Fibroblast of skin of left biceps (primary cell): ENCODE results near the gene NOX5.

Experiments
- DNase-seq, 2 experiments: peaks; one replicate each; pipeline ENCODE4 v3.0.0-alpha.2; 2013; ENCODE audit warnings: low read depth in 2 of 2

NOX5 gene

GRCh38 chr15:69100821-69101220 is 86.3 kb downstream of the NOX5 start:
- DNase-seq: no peak

GRCh38 chr15:69104050-69104750 is 89.7 kb downstream of the NOX5 start:
- no peak for DNase-seq

- DNase-seq: no peak
Measured at GRCh38 chr15:69105451-69105985, 91.0 kb downstream of the NOX5 start.

GRCh38 chr15:69107025-69107620 is 92.6 kb downstream of the NOX5 start:
- DNase-seq: no peak
